GM12878 (cell line): ENCODE results near the gene ANGPTL5.

Source experiments
- POLR2A ChIP-seq: IDR thresholded peaks from 2 replicates; pipeline ENCODE4 v1.6.1; 2011; ENCODE audit warnings: low read depth, mild to moderate bottlenecking, low read length
- RCOR1 ChIP-seq: conservative IDR thresholded peaks from 2 replicates; pipeline ENCODE4 v1.6.1; 2012; ENCODE audit warnings: low read depth, low read length, improper control_type of control experiment
- ZNF384 ChIP-seq: IDR thresholded peaks from 2 replicates; pipeline ENCODE4 v1.6.1; 2012; ENCODE audit warnings: low read depth, mild to moderate bottlenecking, low read length, improper control_type of control experiment, borderline replicate concordance
- TF ChIP-seq, protein P1 (sequence below): IDR thresholded peaks from 2 replicates; pipeline ENCODE4 v1.6.1; 2012; ENCODE audit warnings: low read depth, low read length, improper control_type of control experiment

- TF ChIP-seq, protein P1, sequence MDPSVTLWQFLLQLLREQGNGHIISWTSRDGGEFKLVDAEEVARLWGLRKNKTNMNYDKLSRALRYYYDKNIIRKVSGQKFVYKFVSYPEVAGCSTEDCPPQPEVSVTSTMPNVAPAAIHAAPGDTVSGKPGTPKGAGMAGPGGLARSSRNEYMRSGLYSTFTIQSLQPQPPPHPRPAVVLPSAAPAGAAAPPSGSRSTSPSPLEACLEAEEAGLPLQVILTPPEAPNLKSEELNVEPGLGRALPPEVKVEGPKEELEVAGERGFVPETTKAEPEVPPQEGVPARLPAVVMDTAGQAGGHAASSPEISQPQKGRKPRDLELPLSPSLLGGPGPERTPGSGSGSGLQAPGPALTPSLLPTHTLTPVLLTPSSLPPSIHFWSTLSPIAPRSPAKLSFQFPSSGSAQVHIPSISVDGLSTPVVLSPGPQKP = no peak
- TF ChIP-seq RCOR1 (no peak), POLR2A (no peak), ZNF384 (no peak)
Measured at GRCh38 chr11:101909087-101909486, 7.2 kb downstream of the ANGPTL5 start.
